VCaP (cell line): Measurements from ENCODE around the gene GFRA1.
"Not testable (repeated sequence)": the region's sequence is repeated elsewhere in the genome, so short reads cannot be mapped to it uniquely, and the experiment has no call there.

Experiments used
- H3K27ac ChIP-seq: fragments of 450-650 bp; 2 replicates; pipeline ENCODE4 v1.5.1; 2017
- CTCF ChIP-seq: fragments of 450-650 bp; conservative IDR thresholded peaks from 2 replicates; pipeline ENCODE4 v1.5.1; 2017; ENCODE audit warnings: mild to moderate bottlenecking, moderate library complexity

Gene GFRA1

GRCh38 chr10:116060864-116061263, 212.1 kb downstream of the GFRA1 start:
- TF ChIP-seq CTCF = no peak
- H3K27ac ChIP-seq = no peak overlapping the region

- TF ChIP-seq CTCF = no peak
- H3K27ac ChIP-seq = no peak overlapping the region
These were observed 213.7 kb downstream of the GFRA1 start for GRCh38 chr10:116059320-116059719.

GRCh38 chr10:116056445-116057293, 216.3 kb downstream of the GFRA1 start:
- no peak overlapping the region for H3K27ac ChIP-seq
- TF ChIP-seq CTCF = no peak

- no peak for TF ChIP-seq CTCF
- no peak overlapping the region for H3K27ac ChIP-seq
These were observed 217.1 kb downstream of the GFRA1 start for GRCh38 chr10:116055917-116056252.

- H3K27ac ChIP-seq = no peak overlapping the region
- TF ChIP-seq CTCF = no peak
These were observed 217.6 kb downstream of the GFRA1 start for GRCh38 chr10:116055252-116055916.

GRCh38 chr10:116053910-116054309, 219.1 kb downstream of the GFRA1 start:
- TF ChIP-seq CTCF = no peak
- no peak overlapping the region for H3K27ac ChIP-seq

- H3K27ac ChIP-seq = not testable (repeated sequence)
These were observed 219.8 kb downstream of the GFRA1 start for GRCh38 chr10:116053009-116053730.

- H3K27ac ChIP-seq = not testable (repeated sequence)
These were observed 220.5 kb downstream of the GFRA1 start for GRCh38 chr10:116052522-116052921.
